Astrocyte (in vitro differentiated cells and primary cell): ENCODE measurements around the gene MEGF6. TPM values are rescaled to one million over a fixed set of nuclear protein-coding genes. Genes with fewer than 3 reads are reported as not detected.

Source experiments
- DNase-seq: peaks from one replicate; pipeline ENCODE4 v3.0.0-alpha.2; 2010; ENCODE audit warnings: low read depth
- FAIRE-seq: peaks from 2 replicates; lab custom pipeline; 2011; peaks lifted over from hg19 to GRCh38; lab: Jason Lieb, UNC
- H2AFZ ChIP-seq: 2 replicates; pipeline ENCODE4 v1.6.0; 2012; ENCODE audit warnings: low read depth, low read length, inconsistent platforms
- H3K27ac ChIP-seq: 2 replicates; pipeline ENCODE4 v1.5.1; 2011; ENCODE audit warnings: low read depth, low read length, inconsistent platforms
- H3K27me3 ChIP-seq: 2 replicates; pipeline ENCODE4 v1.6.0; 2011; ENCODE audit warnings: low read length, inconsistent platforms; ENCODE audit not compliant: insufficient read depth
- H3K36me3 ChIP-seq: 2 replicates; pipeline ENCODE4 v1.5.1; 2011; ENCODE audit warnings: low read length, inconsistent platforms; ENCODE audit not compliant: insufficient read depth
- H3K4me1 ChIP-seq: 2 replicates; pipeline ENCODE4 v1.5.1; 2011; ENCODE audit warnings: low read length, inconsistent platforms; ENCODE audit not compliant: insufficient read depth
- H3K4me2 ChIP-seq: 2 replicates; pipeline ENCODE4 v1.6.0; 2012; ENCODE audit warnings: low read length, inconsistent platforms
- H3K4me3 ChIP-seq: 2 replicates; pipeline ENCODE4 v1.5.1; 2011; ENCODE audit warnings: low read depth, mild to moderate bottlenecking, low read length, inconsistent platforms; ENCODE audit not compliant: insufficient read depth
- H3K79me2 ChIP-seq: 2 replicates; pipeline ENCODE4 v1.6.0; 2012; ENCODE audit warnings: mild to moderate bottlenecking, low read length, inconsistent platforms; ENCODE audit not compliant: insufficient read depth
- H3K9ac ChIP-seq: 2 replicates; pipeline ENCODE4 v1.6.0; 2012; ENCODE audit warnings: mild to moderate bottlenecking, low read length, inconsistent platforms
- H3K9me3 ChIP-seq: 2 replicates; pipeline ENCODE4 v1.5.1; 2012; ENCODE audit warnings: low read depth, mild to moderate bottlenecking, low read length, inconsistent platforms; ENCODE audit not compliant: insufficient read depth
- H4K20me1 ChIP-seq: 2 replicates; pipeline ENCODE4 v1.6.0; 2012; ENCODE audit warnings: low read length, inconsistent platforms; ENCODE audit not compliant: insufficient read depth
- H3K27ac Mint-ChIP-seq: one replicate; pipeline ENCODE4 v1.8.0; 2021; ENCODE audit warnings: mild to moderate bottlenecking, mixed read lengths; ENCODE audit not compliant: unreplicated experiment
- H3K27me3 Mint-ChIP-seq: one replicate; pipeline ENCODE4 v1.8.0; 2021; ENCODE audit warnings: low read depth, mixed read lengths; ENCODE audit not compliant: unreplicated experiment
- H3K36me3 Mint-ChIP-seq: one replicate; pipeline ENCODE4 v1.8.0; 2021; ENCODE audit warnings: low read depth, mixed read lengths; ENCODE audit not compliant: unreplicated experiment
- H3K4me1 Mint-ChIP-seq: one replicate; pipeline ENCODE4 v1.8.0; 2021; ENCODE audit warnings: low read depth, mixed read lengths; ENCODE audit not compliant: unreplicated experiment
- H3K4me3 Mint-ChIP-seq: one replicate; pipeline ENCODE4 v1.8.0; 2021; ENCODE audit warnings: mild to moderate bottlenecking, moderate library complexity, mixed read lengths; ENCODE audit not compliant: unreplicated experiment
- H3K9me3 Mint-ChIP-seq: one replicate; pipeline ENCODE4 v1.8.0; 2021; ENCODE audit warnings: mild to moderate bottlenecking, mixed read lengths; ENCODE audit not compliant: unreplicated experiment
- CTCF ChIP-seq: IDR thresholded peaks from 2 replicates; pipeline ENCODE4 v1.5.1; 2011; ENCODE audit warnings: low read depth, mild to moderate bottlenecking, inconsistent platforms, low read length, moderate library complexity; ENCODE audit not compliant: insufficient read depth
- EZH2 ChIP-seq: IDR thresholded peaks from 2 replicates; pipeline ENCODE4 v1.6.1; 2012; ENCODE audit warnings: mild to moderate bottlenecking, low read length, inconsistent platforms; ENCODE audit not compliant: insufficient read depth
- total RNA-seq: library from RNA; stranded (reverse); gene quantifications from 2 replicates; pipeline ENCODE4 v1.2.1, GENCODE V29; 2021

MEGF6 gene
- total RNA-seq, 1 donor from 2014 or later, result 14.8 TPM

- Histone ChIP-seq H3K4me2 (no peak overlapping the region), H3K36me3 (no peaks in the 10 kb centered on the region), H3K79me2 (no peaks in the 10 kb centered on the region), H4K20me1 (peaks cover 22% of the 10 kb centered on the region), H3K9me3 (no peaks in the 10 kb centered on the region), H2AFZ (no peak overlapping the region), H3K27ac (no peak overlapping the region), H3K4me3 (no peak overlapping the region), H3K4me1 (peaks cover 10% of the 10 kb centered on the region), H3K27me3 (peaks cover 3% of the 10 kb centered on the region), H3K9ac (no peak overlapping the region)
- H3K27me3 Mint-ChIP-seq, result peaks cover 10% of the 10 kb centered on the region
- H3K4me3 Mint-ChIP-seq, result no peak overlapping the region
- H3K4me1 Mint-ChIP-seq, result no peaks in the 10 kb centered on the region
- FAIRE-seq (no peak), DNase-seq (no peak)
- no peak for TF ChIP-seq CTCF
- TF ChIP-seq EZH2, result no peak
- H3K27ac Mint-ChIP-seq, result no peak overlapping the region
- H3K9me3 Mint-ChIP-seq, result no peaks in the 10 kb centered on the region
- no peaks in the 10 kb centered on the region for H3K36me3 Mint-ChIP-seq
These were observed 91.9 kb downstream of the MEGF6 start for GRCh38 chr1:3519301-3519885.

- FAIRE-seq, result no peak
- TF ChIP-seq EZH2 (no peak), CTCF (no peak)
- no peaks in the 10 kb centered on the region for H3K9me3 Mint-ChIP-seq
- no peaks in the 10 kb centered on the region for H3K4me1 Mint-ChIP-seq
- DNase-seq, result no peak
- H3K9ac ChIP-seq, result no peak overlapping the region
- peaks cover 21% of the 10 kb centered on the region for H4K20me1 ChIP-seq
- no peak overlapping the region for H3K4me3 ChIP-seq
- peaks cover 3% of the 10 kb centered on the region for H3K27me3 ChIP-seq
- no peaks in the 10 kb centered on the region for H3K9me3 ChIP-seq
- no peak overlapping the region for H3K27ac ChIP-seq
- peaks cover 10% of the 10 kb centered on the region for H3K4me1 ChIP-seq
- H3K79me2 ChIP-seq, result no peaks in the 10 kb centered on the region
- H3K4me3 Mint-ChIP-seq, result no peak overlapping the region
- no peaks in the 10 kb centered on the region for H3K36me3 Mint-ChIP-seq
- H3K4me2 ChIP-seq, result no peak overlapping the region
- H2AFZ ChIP-seq, result no peak overlapping the region
- peaks cover 7% of the 10 kb centered on the region for H3K27me3 Mint-ChIP-seq
- no peaks in the 10 kb centered on the region for H3K36me3 ChIP-seq
- H3K27ac Mint-ChIP-seq, result no peak overlapping the region
These were observed 92.6 kb downstream of the MEGF6 start for GRCh38 chr1:3518756-3519155.

- H3K36me3 Mint-ChIP-seq, result no peaks in the 10 kb centered on the region
- Histone ChIP-seq H3K79me2 (no peaks in the 10 kb centered on the region), H3K4me1 (peaks cover 10% of the 10 kb centered on the region), H3K9me3 (no peaks in the 10 kb centered on the region), H3K4me3 (no peak overlapping the region), H3K4me2 (no peak overlapping the region), H3K27ac (no peak overlapping the region), H3K36me3 (no peaks in the 10 kb centered on the region), H3K9ac (no peak overlapping the region), H2AFZ (no peak overlapping the region), H4K20me1 (peaks cover 19% of the 10 kb centered on the region), H3K27me3 (no peaks in the 10 kb centered on the region)
- no peak overlapping the region for H3K27ac Mint-ChIP-seq
- FAIRE-seq, result no peak
- H3K9me3 Mint-ChIP-seq, result no peaks in the 10 kb centered on the region
- DNase-seq, result no peak
- no peak overlapping the region for H3K4me3 Mint-ChIP-seq
- H3K27me3 Mint-ChIP-seq, result peaks cover 6% of the 10 kb centered on the region
- H3K4me1 Mint-ChIP-seq, result no peaks in the 10 kb centered on the region
- TF ChIP-seq EZH2 (no peak), CTCF (peak; percentile 39)
These were observed 93.1 kb downstream of the MEGF6 start for GRCh38 chr1:3518256-3518655.
